Sigmoid colon (tissue), 7 donors: ENCODE measurements around the gene ARFGAP1. TPM values are rescaled to one million over a fixed set of nuclear protein-coding genes. Genes with fewer than 3 reads are reported as not detected.
"Not testable (repeated sequence)": the region's sequence is repeated elsewhere in the genome, so short reads cannot be mapped to it uniquely, and the experiment has no call there.

Source experiments
- DNase-seq: peaks from one replicate; pipeline ENCODE4 v3.0.0-alpha.2; 2019
- H3K27ac ChIP-seq, 4 donors: fragments of 200-600 bp; sonication (generic); one replicate each; pipeline ENCODE4 v1.5.1; 2016 to 2019; ENCODE audit warnings: mild to moderate bottlenecking in 1 of 4
- H3K27me3 ChIP-seq, 3 donors: fragments of 200-600 bp; sonication (generic); one replicate each; pipeline ENCODE4 v1.5.1; 2019; ENCODE audit warnings: mild to moderate bottlenecking in 1 of 3
- H3K36me3 ChIP-seq, 4 donors: fragments of 200-600 bp; sonication (generic); one replicate each; pipeline ENCODE4 v1.5.1; 2016 to 2019
- H3K4me1 ChIP-seq, 4 donors: fragments of 200-600 bp; sonication (generic); one replicate each; pipeline ENCODE4 v1.5.1; 2017 to 2019
- H3K4me3 ChIP-seq, 4 donors: fragments of 200-600 bp; sonication (generic); one replicate each; pipeline ENCODE4 v1.5.1; 2017 to 2019; ENCODE audit warnings: mild to moderate bottlenecking in 2 of 4, moderate library complexity in 1 of 4
- H3K9me3 ChIP-seq, 4 donors: fragments of 200-600 bp in 3 of 4; sonication (generic) in 3 of 4; one replicate each; pipeline versions ENCODE4 v1.5.1 to v1.6.1; 2013 to 2019
- EP300 ChIP-seq, 4 donors: sonication (generic); formaldehyde crosslinking; IDR thresholded peaks; one replicate each; pipeline ENCODE4 v1.6.1; 2017; ENCODE audit warnings: antibody characterized with exemption in 4 of 4
- POLR2A ChIP-seq, 2 donors: fragments of 450-650 bp; IDR thresholded peaks; one replicate each; pipeline ENCODE4 v1.6.1; 2016; ENCODE audit warnings: antibody characterized with exemption in 2 of 2, mild to moderate bottlenecking in 2 of 2, moderate library complexity in 2 of 2
- POLR2AphosphoS5 ChIP-seq, 4 donors: sonication (generic); formaldehyde crosslinking; IDR thresholded peaks; one replicate each; pipeline ENCODE4 v1.6.1; 2017; ENCODE audit warnings: antibody characterized with exemption in 4 of 4
- WGBS, 2 donors: extraction: QIAGEN DNeasy Blood & Tissue Kit; methylation state at CpG; one replicate each; pipeline ENCODE4 v1.1.7; 2013; 5-methylcytosine and 5-hydroxymethylcytosine counted together
- intact Hi-C: fragments of 100-400 bp; cut with DNase I; formaldehyde crosslinking; loops from one replicate; pipeline ENCODE4 v1.15.1; 2023
- polyA plus RNA-seq, 3 donors: library from polyadenylated mRNA; stranded (reverse); fragments of 200-250 nt; gene quantifications; one replicate each; pipeline ENCODE4 v1.2.3, GENCODE V29; 2013
- total RNA-seq, 4 donors: library from RNA; depleted of rRNA; stranded (reverse); fragments of >200 nt; gene quantifications; one replicate each; pipeline ENCODE4 v1.1.0, GENCODE V29; 2016
- TF ChIP-seq, protein P1 (sequence below), 4 experiments: fragments of 450-650 bp in 3 of 4; fragments of 200-600 bp in 1 of 4; IDR thresholded peaks; one replicate each; pipeline ENCODE4 v1.5.1; 2016 to 2019; ENCODE audit warnings: antibody characterized with exemption in 4 of 4, mild to moderate bottlenecking in 3 of 4, moderate library complexity in 2 of 4
- donor health status: healthy with polysubstance abuse.
- donor health status: Bipolar disorder and iron deficiency.
- donor health status: healthy.

Gene ARFGAP1
- total and polyA plus RNA-seq, 7 donors = 19.8 to 109 (median 31.8) TPM

DNA sequence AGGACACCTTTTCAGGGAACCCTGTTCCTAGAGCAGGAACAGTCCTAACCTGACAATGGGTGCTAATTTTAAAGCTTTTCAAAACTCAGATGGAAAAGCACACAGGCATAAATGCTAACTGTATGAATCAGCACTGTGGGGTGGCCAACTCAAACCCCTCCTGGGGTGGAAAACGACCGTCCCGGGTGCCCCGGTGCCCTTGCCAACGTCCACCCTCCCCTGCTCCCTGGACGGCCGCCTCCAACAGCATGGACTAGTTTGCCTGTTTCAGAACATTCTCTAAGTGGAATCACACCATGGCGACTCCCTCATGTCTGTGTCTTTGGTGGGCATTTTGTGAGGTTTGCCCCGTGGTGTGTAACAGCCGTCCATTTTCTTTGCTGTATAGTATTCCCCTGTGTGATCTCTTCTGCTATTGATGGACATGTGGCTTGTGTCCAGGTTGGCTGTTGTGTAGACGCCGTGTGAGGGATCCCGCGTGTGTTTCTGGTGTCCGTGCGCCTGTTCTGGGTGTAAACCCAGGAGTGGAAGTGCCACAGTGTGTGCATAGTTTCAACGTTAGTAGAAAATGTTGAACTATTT, 26.2 kb downstream of the ARFGAP1 start:
- TF ChIP-seq POLR2AphosphoS5 (IDR thresholded peaks at IDR 0.05) (no peak), POLR2A (IDR thresholded peaks at IDR 0.05) (no peak), EP300 (IDR thresholded peaks at IDR 0.05) (no peak)
- TF ChIP-seq, protein P1, sequence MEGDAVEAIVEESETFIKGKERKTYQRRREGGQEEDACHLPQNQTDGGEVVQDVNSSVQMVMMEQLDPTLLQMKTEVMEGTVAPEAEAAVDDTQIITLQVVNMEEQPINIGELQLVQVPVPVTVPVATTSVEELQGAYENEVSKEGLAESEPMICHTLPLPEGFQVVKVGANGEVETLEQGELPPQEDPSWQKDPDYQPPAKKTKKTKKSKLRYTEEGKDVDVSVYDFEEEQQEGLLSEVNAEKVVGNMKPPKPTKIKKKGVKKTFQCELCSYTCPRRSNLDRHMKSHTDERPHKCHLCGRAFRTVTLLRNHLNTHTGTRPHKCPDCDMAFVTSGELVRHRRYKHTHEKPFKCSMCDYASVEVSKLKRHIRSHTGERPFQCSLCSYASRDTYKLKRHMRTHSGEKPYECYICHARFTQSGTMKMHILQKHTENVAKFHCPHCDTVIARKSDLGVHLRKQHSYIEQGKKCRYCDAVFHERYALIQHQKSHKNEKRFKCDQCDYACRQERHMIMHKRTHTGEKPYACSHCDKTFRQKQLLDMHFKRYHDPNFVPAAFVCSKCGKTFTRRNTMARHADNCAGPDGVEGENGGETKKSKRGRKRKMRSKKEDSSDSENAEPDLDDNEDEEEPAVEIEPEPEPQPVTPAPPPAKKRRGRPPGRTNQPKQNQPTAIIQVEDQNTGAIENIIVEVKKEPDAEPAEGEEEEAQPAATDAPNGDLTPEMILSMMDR (IDR thresholded peaks at IDR 0.05) = no peak
- Histone ChIP-seq H3K27ac (no peak overlapping the region), H3K36me3 (no peaks in the 10 kb centered on the region), H3K9me3 (peaks cover 0 to 3% (median 0%) of the 10 kb centered on the region in 4 donors), H3K4me1 (no peaks in the 10 kb centered on the region), H3K27me3 (peaks cover 21 to 69% (median 53%) of the 10 kb centered on the region in 3 donors), H3K4me3 (no peak overlapping the region)
- intact Hi-C loops = no loop called here
- no peak for DNase-seq
- 89 to 91% methylated on average over 17 of the region's 17 CpGs for WGBS, 2 donors

DNA sequence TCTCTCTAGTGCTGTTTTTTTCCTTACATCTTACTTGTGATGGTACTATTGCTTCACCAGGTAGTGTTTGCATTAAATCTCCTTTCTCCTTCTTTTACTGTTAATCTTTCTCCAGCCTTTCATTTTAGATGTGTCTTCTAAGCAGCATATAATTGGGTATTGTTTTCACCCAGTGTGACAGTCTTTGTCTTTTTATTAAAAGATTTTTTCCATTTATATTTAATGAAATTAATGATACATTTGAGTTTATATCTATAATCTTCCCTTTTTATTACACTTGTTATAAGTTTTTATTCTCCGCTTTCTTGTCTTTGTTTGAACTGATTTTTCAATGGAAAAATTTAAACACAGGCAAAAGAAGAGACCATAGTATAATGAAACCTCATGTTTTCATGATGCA, 29.1 kb downstream of the ARFGAP1 start:
- WGBS, 2 donors = 96 to 100% methylated on average over 1 of the region's 1 CpG
- intact Hi-C loops = no loop called here
- peaks cover 21 to 62% (median 43%) of the 10 kb centered on the region in 3 donors for H3K27me3 ChIP-seq

DNA sequence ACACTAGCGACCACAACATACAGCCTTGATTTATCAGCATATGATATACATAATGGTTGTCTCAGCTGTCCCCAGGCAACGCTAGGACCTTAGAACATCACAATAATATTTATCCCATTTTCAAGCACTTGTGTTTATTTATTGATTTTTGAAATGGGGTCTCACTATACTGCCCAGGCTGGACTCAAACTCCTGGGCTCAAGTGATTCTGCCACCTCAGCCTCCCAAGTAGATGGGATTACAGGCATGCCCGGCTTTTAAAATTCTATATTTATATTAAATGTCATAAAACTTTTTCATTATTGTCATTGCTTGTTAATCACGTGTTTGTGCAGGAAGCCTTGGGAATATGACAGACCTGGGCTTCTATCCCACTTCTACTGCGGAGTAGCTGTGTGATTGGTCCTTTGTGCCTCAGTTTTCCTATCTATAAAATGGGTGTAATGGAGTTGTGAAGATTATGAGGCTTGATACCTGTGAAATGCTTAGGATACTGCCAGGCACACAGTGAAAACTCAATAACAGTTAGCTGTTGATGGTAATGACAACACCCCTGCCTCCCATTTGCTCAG, 30.6 kb downstream of the ARFGAP1 start:
- H3K27me3 ChIP-seq = peaks cover 11 to 62% (median 43%) of the 10 kb centered on the region in 3 donors
- no peak for DNase-seq
- peaks cover 0 to 3% (median 0%) of the 10 kb centered on the region in 4 donors for H3K9me3 ChIP-seq
- TF ChIP-seq EP300 (IDR thresholded peaks at IDR 0.05) (no peak), POLR2AphosphoS5 (IDR thresholded peaks at IDR 0.05) (no peak), POLR2A (IDR thresholded peaks at IDR 0.05) (no peak)
- TF ChIP-seq, protein P1 (IDR thresholded peaks at IDR 0.05) = no peak
- no peaks in the 10 kb centered on the region for H3K4me1 ChIP-seq
- H3K36me3 ChIP-seq = no peaks in the 10 kb centered on the region
- H3K27ac ChIP-seq = no peak overlapping the region
- 46 to 65% methylated on average over 5 of the region's 5 CpGs for WGBS, 2 donors
- no peak overlapping the region for H3K4me3 ChIP-seq
- intact Hi-C loops = no loop called here

More for the DNA sequence above, 29.1 kb downstream of the ARFGAP1 start:
- DNase-seq = no peak
- TF ChIP-seq, protein P1 (IDR thresholded peaks at IDR 0.05) = no peak
- no peak for TF ChIP-seq POLR2AphosphoS5 (IDR thresholded peaks at IDR 0.05)
- TF ChIP-seq POLR2A (IDR thresholded peaks at IDR 0.05) = no peak
- no peak for TF ChIP-seq EP300 (IDR thresholded peaks at IDR 0.05)
- no peaks in the 10 kb centered on the region for H3K4me1 ChIP-seq
- H3K36me3 ChIP-seq = no peaks in the 10 kb centered on the region
- peaks cover 0 to 3% (median 0%) of the 10 kb centered on the region in 4 donors for H3K9me3 ChIP-seq
- no peak overlapping the region for H3K27ac ChIP-seq
- no peak overlapping the region for H3K4me3 ChIP-seq

DNA sequence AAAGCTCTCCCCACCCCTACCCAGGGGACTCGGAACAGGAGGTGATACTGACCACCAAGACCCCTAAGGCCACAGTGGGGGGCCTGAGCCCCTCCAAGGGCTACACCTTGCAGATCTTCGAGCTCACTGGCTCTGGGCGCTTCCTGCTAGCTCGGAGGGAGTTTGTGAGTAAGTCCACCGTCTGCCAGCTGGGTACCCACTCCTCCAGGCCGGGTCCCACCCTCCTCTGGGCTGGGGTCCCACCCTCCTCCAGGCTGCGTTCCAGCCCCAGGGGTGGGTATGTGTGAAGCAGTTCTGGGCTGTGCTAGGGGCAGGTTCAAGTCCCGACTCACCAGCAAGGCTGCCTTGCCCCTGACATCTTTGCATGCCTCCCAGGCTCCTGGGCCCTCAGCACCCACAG, 32.8 kb downstream of the ARFGAP1 start:
- peaks cover 11 to 60% (median 42%) of the 10 kb centered on the region in 3 donors for H3K27me3 ChIP-seq
- 52 to 59% methylated on average over 8 of the region's 8 CpGs for WGBS, 2 donors
- no peak for DNase-seq
- no peak overlapping the region for H3K27ac ChIP-seq
- intact Hi-C loops = no loop called here
- TF ChIP-seq, protein P1 (IDR thresholded peaks at IDR 0.05) = no peak
- TF ChIP-seq POLR2A (IDR thresholded peaks at IDR 0.05) (no peak), POLR2AphosphoS5 (IDR thresholded peaks at IDR 0.05) (no peak), EP300 (IDR thresholded peaks at IDR 0.05) (no peak)
- H3K9me3 ChIP-seq = peaks cover 0 to 3% (median 0%) of the 10 kb centered on the region in 4 donors
- no peaks in the 10 kb centered on the region for H3K36me3 ChIP-seq
- no peaks in the 10 kb centered on the region for H3K4me1 ChIP-seq
- no peak overlapping the region for H3K4me3 ChIP-seq

DNA sequence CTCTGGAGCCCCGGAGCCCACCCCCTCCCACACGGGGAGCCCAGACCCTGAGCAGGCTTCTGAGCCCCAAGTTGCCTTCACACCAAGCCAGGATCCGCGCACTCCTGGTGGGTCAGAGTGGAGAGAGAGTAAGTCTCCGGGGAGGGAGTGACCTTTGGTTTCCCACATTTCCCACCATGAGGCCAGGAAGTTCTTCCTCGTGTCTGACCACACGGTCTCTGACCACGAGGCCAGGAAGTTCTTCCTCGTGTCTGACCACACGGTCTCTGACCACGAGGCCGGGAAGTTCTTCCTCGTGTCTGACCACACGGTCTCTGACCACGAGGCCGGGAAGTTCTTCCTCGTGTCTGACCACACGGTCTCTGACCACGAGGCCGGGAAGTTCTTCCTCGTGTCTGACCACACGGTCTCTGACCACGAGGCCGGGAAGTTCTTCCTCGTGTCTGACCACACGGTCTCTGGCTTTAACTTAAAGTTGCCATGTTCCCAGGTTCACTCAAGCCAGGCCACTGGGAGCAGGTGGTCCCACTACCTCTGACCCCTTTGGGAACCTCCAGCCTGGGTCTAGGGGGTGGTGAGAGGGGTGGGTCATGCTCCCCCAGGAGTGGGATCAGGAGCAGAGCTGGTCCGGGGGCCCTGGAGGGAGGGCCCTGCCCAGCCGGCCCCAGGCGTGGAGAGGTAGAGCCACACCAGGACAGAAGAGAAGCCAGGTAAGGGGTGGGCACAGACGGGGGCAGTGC, 33.5 kb downstream of the ARFGAP1 start:
- H3K9me3 ChIP-seq, H3K4me1 ChIP-seq, DNase-seq, H3K27ac ChIP-seq, H3K4me3 ChIP-seq, H3K36me3 ChIP-seq, intact Hi-C loops: not testable (repeated sequence)
- H3K27me3 ChIP-seq = peaks cover 11 to 55% (median 42%) of the 10 kb centered on the region in 3 donors
- WGBS, 2 donors = 75 to 76% methylated on average over 25 to 27 of the region's 30 CpGs
